Hair follicular keratinocyte (primary cell): ENCODE data around the gene GTF2H2C. TPM values are rescaled to one million over a fixed set of nuclear protein-coding genes. Genes with fewer than 3 reads are reported as not detected.

Experiments
- total RNA-seq: library from RNA; depleted of rRNA; stranded (reverse); fragments of >200 nt; gene quantifications from 2 replicates; pipeline ENCODE4 v1.2.3, GENCODE V29; 2015

Gene GTF2H2C
- 18.9 and 29.3 TPM in 2 replicates for total RNA-seq

GRCh38 chr5:69559908-69560330, at the start of gene GTF2H2C:
TSS of gene GTF2H2C (plus strand) at chr5:69560191. CDS start at chr5:69565133, 4,942 bp downstream.

Other genes with a start within 250 kb of the GTF2H2C start
- 1.8 and 4.3 TPM in 2 replicates for gene CCDC125, start 227.4 kb upstream of the GTF2H2C start, total RNA-seq
- 27.9 and 29.8 TPM in 2 replicates for gene AK6, start 190.7 kb upstream of the GTF2H2C start, total RNA-seq
- gene TAF9, start 190.7 kb upstream of the GTF2H2C start, total RNA-seq = 79.8 and 88.2 TPM in 2 replicates
- 13.1 and 17.4 TPM in 2 replicates for gene RAD17, start 190.4 kb upstream of the GTF2H2C start, total RNA-seq
- gene MARVELD2, start 145.1 kb upstream of the GTF2H2C start, total RNA-seq = 17.2 and 21.5 TPM in 2 replicates
- gene OCLN, start 67.4 kb upstream of the GTF2H2C start, total RNA-seq = 1.6 and 2.8 TPM in 2 replicates